Mesodermal cell (in vitro differentiated cells): ENCODE data around the gene COL15A1.
A peak's percentile ranks its signal among the peaks of the same experiment; 100 is the strongest.
"Not testable (repeated sequence)": the region's sequence is repeated elsewhere in the genome, so short reads cannot be mapped to it uniquely, and the experiment has no call there.

Experiments
- H3K27ac ChIP-seq: 2 replicates; pipeline ENCODE4 v1.7.0; 2013; ENCODE audit warnings: mild to moderate bottlenecking, low read depth, low read length, moderate library complexity; ENCODE audit not compliant: severe bottlenecking
- H3K36me3 ChIP-seq: 2 replicates; pipeline ENCODE4 v1.7.1; 2013; ENCODE audit warnings: mild to moderate bottlenecking, low read length, moderate library complexity; ENCODE audit not compliant: control insufficient read depth, insufficient read depth
- H3K4me1 ChIP-seq: one replicate; pipeline ENCODE4 v1.7.1; 2013; ENCODE audit warnings: mild to moderate bottlenecking, low read length; ENCODE audit not compliant: insufficient read depth, control insufficient read depth, poor library complexity, severe bottlenecking
- H3K4me3 ChIP-seq: 2 replicates; pipeline ENCODE4 v1.7.0; 2013; ENCODE audit warnings: low read length, control low read depth, mild to moderate bottlenecking; ENCODE audit not compliant: insufficient read depth, poor library complexity, severe bottlenecking; ENCODE audit errors: extremely low read depth
- H3K9me3 ChIP-seq: 2 replicates; pipeline ENCODE4 v1.7.1; 2013; ENCODE audit warnings: mild to moderate bottlenecking, low read length, moderate library complexity; ENCODE audit not compliant: control insufficient read depth
- WGBS, 2 experiments: methylation state at CpG; one replicate each; pipeline ENCODE4 v1.1.5; 2013; ENCODE audit warnings: missing lambda C conversion rate in 2 of 2; ENCODE audit not compliant: insufficient coverage in 2 of 2; 5-methylcytosine and 5-hydroxymethylcytosine counted together

The COL15A1 gene

DNA sequence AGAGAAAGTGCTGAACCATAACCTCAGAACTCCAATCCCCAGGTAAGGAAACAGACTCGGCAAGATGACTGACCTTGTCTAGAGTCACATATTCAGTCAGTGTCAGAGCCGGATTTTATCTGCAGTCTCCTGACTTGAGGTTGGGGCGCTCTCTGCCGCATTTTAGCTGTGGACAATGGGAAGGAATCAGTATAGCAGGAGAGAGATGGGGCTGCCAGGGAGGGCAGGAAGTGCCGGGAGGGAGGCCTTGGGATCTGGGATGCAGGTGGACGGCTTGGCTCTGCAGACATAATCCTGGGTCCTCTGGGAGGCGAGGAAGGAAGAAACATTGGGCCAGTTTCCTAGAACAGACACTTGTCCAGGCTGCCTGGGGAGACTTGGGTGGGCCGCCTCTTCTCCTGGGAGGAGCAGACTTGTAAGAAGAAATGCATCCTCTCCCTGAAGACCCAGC lies 39.7 kb upstream of the COL15A1 start:
- Histone ChIP-seq H3K4me1 (peaks cover 24% of the 10 kb centered on the region), H3K36me3 (no peaks in the 10 kb centered on the region), H3K4me3 (no peak overlapping the region), H3K27ac (no peak overlapping the region), H3K9me3 (no peaks in the 10 kb centered on the region)
- WGBS, 2 experiments = 87 to 91% methylated on average over 7 to 8 of the region's 8 CpGs

DNA sequence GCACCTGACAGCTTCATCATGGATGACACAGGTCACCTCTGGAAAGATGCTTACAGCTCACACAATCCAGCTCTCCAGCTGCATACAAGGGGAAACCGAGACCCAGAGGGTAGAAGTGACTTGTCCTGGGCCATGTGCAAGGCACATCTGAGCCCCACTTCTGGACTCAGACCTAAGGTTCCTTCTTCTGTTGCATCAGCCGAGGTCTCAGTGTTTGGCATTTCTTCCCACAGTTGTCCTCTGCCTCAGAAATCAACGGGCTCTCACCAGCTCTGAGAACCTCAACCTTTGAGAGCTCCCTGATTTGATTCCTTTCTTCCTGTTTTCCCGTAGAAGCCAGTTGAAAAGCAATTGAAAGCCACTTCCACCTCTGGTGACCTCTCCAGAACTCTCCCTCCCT lies 38.7 kb upstream of the COL15A1 start:
- no peak overlapping the region for H3K27ac ChIP-seq
- 88 to 92% methylated on average over 4 of the region's 4 CpGs for WGBS, 2 experiments
- H3K4me3 ChIP-seq = no peak overlapping the region
- no peaks in the 10 kb centered on the region for H3K9me3 ChIP-seq
- H3K36me3 ChIP-seq = no peaks in the 10 kb centered on the region
- peaks cover 28% of the 10 kb centered on the region for H3K4me1 ChIP-seq

DNA sequence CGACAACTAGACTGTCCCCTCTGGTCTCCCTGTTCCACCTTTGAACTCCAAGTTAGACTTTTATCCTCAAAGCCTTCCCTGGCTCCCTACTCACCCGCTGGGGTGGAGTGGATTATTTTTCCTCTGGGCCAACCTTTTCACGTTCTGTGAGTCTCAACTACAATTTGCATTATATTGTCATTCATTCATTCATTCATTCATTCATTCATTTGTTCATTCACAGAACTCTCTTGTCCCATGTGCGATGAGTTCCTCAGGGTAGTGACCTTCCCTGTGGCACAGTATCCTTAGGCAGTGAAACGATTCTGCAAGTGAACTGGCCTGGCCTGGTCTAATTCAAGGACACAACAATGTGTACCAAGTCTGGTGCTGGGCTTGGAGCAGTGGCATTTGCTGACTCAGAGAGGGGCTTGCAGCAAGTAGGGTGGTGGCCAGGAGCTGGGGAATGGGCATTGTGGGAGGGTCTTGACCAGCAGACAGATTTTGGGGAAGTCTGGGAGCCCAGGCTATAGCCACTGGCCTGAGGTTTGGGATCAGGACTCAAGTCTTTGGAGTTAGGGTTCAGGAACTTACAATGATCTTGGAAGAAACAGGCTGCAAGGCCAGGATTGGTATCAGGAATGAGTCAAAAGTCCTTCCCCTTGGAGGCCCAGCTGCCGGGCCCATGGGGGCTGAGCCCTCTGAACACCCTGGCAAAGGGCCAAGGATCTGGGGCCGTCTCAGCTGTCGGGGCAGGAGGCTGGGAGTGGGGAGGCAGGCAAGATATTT lies 37.2 kb upstream of the COL15A1 start:
- no peaks in the 10 kb centered on the region for H3K36me3 ChIP-seq
- 89 to 94% methylated on average over 5 to 8 of the region's 8 CpGs for WGBS, 2 experiments
- no peaks in the 10 kb centered on the region for H3K9me3 ChIP-seq
- peaks cover 28% of the 10 kb centered on the region for H3K4me1 ChIP-seq
- H3K27ac ChIP-seq = no peak overlapping the region
- H3K4me3 ChIP-seq = no peak overlapping the region

- Histone ChIP-seq H3K4me3 (no peak overlapping the region), H3K4me1 (peaks cover 28% of the 10 kb centered on the region), H3K27ac (no peak overlapping the region), H3K36me3 (no peaks in the 10 kb centered on the region), H3K9me3 (no peaks in the 10 kb centered on the region)
- WGBS, 2 experiments = 100% methylated on average over 1 of the region's 4 CpGs; no CpG with 5 or more reads in 1 of the 2 experiments
Measured at GRCh38 chr9:98907055-98907454, 36.7 kb upstream of the COL15A1 start.

- WGBS, 2 experiments = 88 to 96% methylated on average over 4 to 5 of the region's 5 CpGs
- Histone ChIP-seq H3K4me3 (no peak overlapping the region), H3K9me3 (no peaks in the 10 kb centered on the region), H3K36me3 (no peaks in the 10 kb centered on the region), H3K4me1 (peaks cover 28% of the 10 kb centered on the region), H3K27ac (peak overlapping the region; percentile 84)
Measured at GRCh38 chr9:98908897-98909634, 34.6 kb upstream of the COL15A1 start.

- Histone ChIP-seq H3K36me3 (no peaks in the 10 kb centered on the region), H3K4me3 (no peak overlapping the region), H3K27ac (no peak overlapping the region), H3K4me1 (peaks cover 28% of the 10 kb centered on the region), H3K9me3 (no peaks in the 10 kb centered on the region)
- WGBS, 2 experiments = 83% methylated on average over 1 of the region's 1 CpG; no CpG with 5 or more reads in 1 of the 2 experiments
Measured at GRCh38 chr9:98909935-98910334, 33.8 kb upstream of the COL15A1 start.

GRCh38 chr9:98911042-98911441 lies 32.7 kb upstream of the COL15A1 start:
- WGBS, 2 experiments = 95 to 96% methylated on average over 5 of the region's 5 CpGs
- peaks cover 28% of the 10 kb centered on the region for H3K4me1 ChIP-seq
- no peaks in the 10 kb centered on the region for H3K9me3 ChIP-seq
- no peak overlapping the region for H3K27ac ChIP-seq
- no peak overlapping the region for H3K4me3 ChIP-seq
- H3K36me3 ChIP-seq = no peaks in the 10 kb centered on the region

- not testable (repeated sequence) for H3K27ac ChIP-seq, H3K9me3 ChIP-seq, H3K4me3 ChIP-seq, H3K36me3 ChIP-seq
- 91 to 92% methylated on average over 4 to 5 of the region's 6 CpGs for WGBS, 2 experiments
- peaks cover 23% of the 10 kb centered on the region for H3K4me1 ChIP-seq
Measured at GRCh38 chr9:98911738-98912137, 32.0 kb upstream of the COL15A1 start.

GRCh38 chr9:98912450-98912849 lies 31.3 kb upstream of the COL15A1 start:
- Histone ChIP-seq H3K9me3 (no peaks in the 10 kb centered on the region), H3K36me3 (no peaks in the 10 kb centered on the region), H3K4me3 (no peak overlapping the region), H3K4me1 (peaks cover 16% of the 10 kb centered on the region), H3K27ac (no peak overlapping the region)
- 90 to 100% methylated on average over 2 of the region's 2 CpGs for WGBS, 2 experiments

- WGBS, 2 experiments = 60 to 86% methylated on average over 1 to 3 of the region's 4 CpGs
- Histone ChIP-seq H3K9me3 (no peaks in the 10 kb centered on the region), H3K4me3 (no peak overlapping the region), H3K36me3 (no peaks in the 10 kb centered on the region), H3K27ac (no peak overlapping the region), H3K4me1 (peaks cover 14% of the 10 kb centered on the region)
Measured at GRCh38 chr9:98913044-98913443, 30.7 kb upstream of the COL15A1 start.

- Histone ChIP-seq H3K36me3 (no peaks in the 10 kb centered on the region), H3K4me3 (no peak overlapping the region), H3K4me1 (peaks cover 7% of the 10 kb centered on the region), H3K27ac (no peak overlapping the region), H3K9me3 (no peaks in the 10 kb centered on the region)
- 92 to 96% methylated on average over 4 to 6 of the region's 7 CpGs for WGBS, 2 experiments
Measured at GRCh38 chr9:98913705-98914104, 30.0 kb upstream of the COL15A1 start.
